ENCODE measurements around the gene PRDX2.

The PRDX2 gene

GRCh38 chr19:12749938-12750521, 51.6 kb downstream of the PRDX2 start:
- peaks cover 20% of the 10 kb centered on the region for H3K36me3 ChIP-seq
- peaks cover 53% of the 10 kb centered on the region for H3K27me3 ChIP-seq
- H3K9me3 ChIP-seq, result no peaks in the 10 kb centered on the region
- TF ChIP-seq CTCF (IDR thresholded peaks at IDR 0.05; ENCODE audit: low read depth, low read length), result no peak
- H3K4me1 ChIP-seq, result no peaks in the 10 kb centered on the region
- DNase-seq, result no peak
- no peak overlapping the region for H3K4me3 ChIP-seq (ENCODE audit: low read depth, low read length)

GRCh38 chr19:12748489-12748888, 53.1 kb downstream of the PRDX2 start:
- Histone ChIP-seq H3K4me1 (no peaks in the 10 kb centered on the region), H3K9me3 (no peaks in the 10 kb centered on the region), H3K36me3 (peaks cover 28% of the 10 kb centered on the region), H3K27me3 (peaks cover 40% of the 10 kb centered on the region), H3K4me3 (ENCODE audit: low read depth, low read length) (no peak overlapping the region)
- TF ChIP-seq CTCF (IDR thresholded peaks at IDR 0.05; ENCODE audit: low read depth, low read length), result no peak
- DNase-seq, result no peak
